WTC11 (cell line): ENCODE results near the gene LRRTM1. TPM values are rescaled to one million over a fixed set of nuclear protein-coding genes. Genes with fewer than 3 reads are reported as not detected.

ENCODE experiments used
- ATAC-seq: fragments of 200-7000 bp; cut with Tn5 transposase; 2 replicates; pipeline ENCODE4 v1.10.0; 2021; ENCODE audit warnings: mild to moderate bottlenecking, moderate library complexity
- CTCF ChIA-PET: fragments of 300-600 bp; sonication (Branson Sonifier 250); formaldehyde crosslinking; loops from one replicate; lab custom pipeline; 2021; ENCODE audit warnings: antibody characterized with exemption; lab: Charles Lee
- POLR2A ChIA-PET: fragments of 350-600 bp; sonication (Branson Sonifier 250); formaldehyde crosslinking; loops from one replicate; lab custom pipeline; 2021; ENCODE audit warnings: antibody characterized with exemption; lab: Charles Lee
- DNase-seq: peaks from one replicate; pipeline ENCODE4 v3.0.0; 2021; ENCODE audit warnings: low spot score
- H3K27ac Mint-ChIP-seq: 2 replicates; pipeline ENCODE4 v1.8.0; 2021; ENCODE audit warnings: mixed read lengths
- H3K27me3 Mint-ChIP-seq: 2 replicates; pipeline ENCODE4 v1.8.0; 2021; ENCODE audit warnings: low read depth, mild to moderate bottlenecking, moderate library complexity, mixed read lengths
- H3K36me3 Mint-ChIP-seq: 2 replicates; pipeline ENCODE4 v1.8.0; 2021; ENCODE audit warnings: mixed read lengths
- H3K4me1 Mint-ChIP-seq: 2 replicates; pipeline ENCODE4 v1.8.0; 2022; ENCODE audit warnings: mixed read lengths
- H3K4me3 Mint-ChIP-seq: 2 replicates; pipeline ENCODE4 v1.8.0; 2021; ENCODE audit warnings: mild to moderate bottlenecking, moderate library complexity, mixed read lengths
- H3K9me3 Mint-ChIP-seq: 2 replicates; pipeline ENCODE4 v1.8.0; 2021; ENCODE audit warnings: mixed read lengths
- CBFB ChIP-seq: sonication (generic); formaldehyde crosslinking; IDR thresholded peaks from 2 replicates; pipeline ENCODE4 v1.8.1; 2022; ENCODE audit warnings: mild to moderate bottlenecking, low read depth, missing genetic modification reagents
- CREB1 ChIP-seq: sonication (generic); formaldehyde crosslinking; IDR thresholded peaks from 2 replicates; pipeline ENCODE4 v1.8.0; 2023; ENCODE audit warnings: mild to moderate bottlenecking, missing genetic modification reagents
- FOXK1 ChIP-seq: sonication (generic); formaldehyde crosslinking; IDR thresholded peaks from 2 replicates; pipeline ENCODE4 v1.8.0; 2022; ENCODE audit warnings: mild to moderate bottlenecking, moderate library complexity, missing genetic modification reagents
- IRF2 ChIP-seq: sonication (generic); formaldehyde crosslinking; IDR thresholded peaks from 2 replicates; pipeline ENCODE4 v1.8.0; 2022; ENCODE audit warnings: low read depth, missing genetic modification reagents, borderline replicate concordance
- KAT7 ChIP-seq: sonication (generic); formaldehyde crosslinking; IDR thresholded peaks from 2 replicates; pipeline ENCODE4 v1.8.1; 2023; ENCODE audit warnings: missing genetic modification reagents, mild to moderate bottlenecking, borderline replicate concordance
- NFE2L1 ChIP-seq: sonication (generic); formaldehyde crosslinking; IDR thresholded peaks from 2 replicates; pipeline ENCODE4 v1.8.1; 2023; ENCODE audit warnings: missing genetic modification reagents
- RORB ChIP-seq: fragments of 250-450 bp; sonication (Bioruptor Pico); IDR thresholded peaks from 2 replicates; pipeline ENCODE4 v1.9.0; 2021; ENCODE audit warnings: mild to moderate bottlenecking
- TEAD1 ChIP-seq: sonication (generic); formaldehyde crosslinking; IDR thresholded peaks from 2 replicates; pipeline ENCODE4 v1.8.0; 2022; ENCODE audit warnings: mild to moderate bottlenecking, missing genetic modification reagents
- ZBTB21 ChIP-seq: sonication (generic); formaldehyde crosslinking; IDR thresholded peaks from 2 replicates; pipeline ENCODE4 v1.8.1; 2023; ENCODE audit warnings: mild to moderate bottlenecking, missing genetic modification reagents, borderline replicate concordance
- total RNA-seq: library from RNA; stranded (reverse); gene quantifications from 3 replicates; pipeline ENCODE4 v1.2.3, GENCODE V29; 2021
- TF ChIP-seq, protein P1 (sequence below): sonication (generic); formaldehyde crosslinking; IDR thresholded peaks from 2 replicates; pipeline ENCODE4 v1.8.1; 2022; ENCODE audit warnings: mild to moderate bottlenecking, missing genetic modification reagents, moderate library complexity, borderline replicate concordance
- TF ChIP-seq, protein P2 (sequence below): sonication (generic); formaldehyde crosslinking; IDR thresholded peaks from 2 replicates; pipeline ENCODE4 v1.8.1; 2022; ENCODE audit warnings: low read depth, mild to moderate bottlenecking, moderate library complexity, missing genetic modification reagents, borderline replicate concordance
- TF ChIP-seq, protein P3 (sequence below): fragments of 250-450 bp; sonication (Bioruptor Pico); IDR thresholded peaks from 2 replicates; pipeline ENCODE4 v1.9.0; 2021; ENCODE audit warnings: mild to moderate bottlenecking
- TF ChIP-seq, protein P4 (sequence below): sonication (generic); formaldehyde crosslinking; IDR thresholded peaks from 2 replicates; pipeline ENCODE4 v1.8.0; 2023; ENCODE audit warnings: missing genetic modification reagents, mild to moderate bottlenecking, borderline replicate concordance

The LRRTM1 gene
- total RNA-seq, 1 experiment from 2014 or later: 1.2 TPM

DNA sequence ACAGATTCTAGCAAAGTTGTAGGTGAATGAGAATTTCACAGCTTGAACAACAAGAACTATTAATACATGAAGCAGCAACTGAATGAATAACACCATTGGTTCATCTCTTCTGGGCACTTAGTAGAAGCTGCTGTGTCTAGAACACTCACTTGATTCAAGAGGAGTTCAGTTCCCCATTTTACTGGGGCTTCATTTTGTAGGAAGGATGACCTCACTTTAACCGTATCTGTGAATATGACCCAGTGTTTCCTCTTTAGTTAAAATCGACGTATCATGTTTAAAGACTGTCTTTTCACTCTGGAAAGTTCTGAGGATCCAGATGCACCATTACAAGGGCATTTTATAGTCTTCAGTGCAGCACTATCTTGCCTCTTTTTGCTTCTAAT, 47.8 kb downstream of the LRRTM1 start:
- no peaks in the 10 kb centered on the region for H3K36me3 Mint-ChIP-seq
- no peaks in the 10 kb centered on the region; the same call in 1 of the 2 replicates for H3K27me3 Mint-ChIP-seq
- no peak for DNase-seq
- no peak for TF ChIP-seq NFE2L1 (CRISPR knock-in tag)
- TF ChIP-seq RORB (CRISPR knock-in tag): no peak
- TF ChIP-seq FOXK1 (CRISPR knock-in tag): no peak
- TF ChIP-seq, protein P1, sequence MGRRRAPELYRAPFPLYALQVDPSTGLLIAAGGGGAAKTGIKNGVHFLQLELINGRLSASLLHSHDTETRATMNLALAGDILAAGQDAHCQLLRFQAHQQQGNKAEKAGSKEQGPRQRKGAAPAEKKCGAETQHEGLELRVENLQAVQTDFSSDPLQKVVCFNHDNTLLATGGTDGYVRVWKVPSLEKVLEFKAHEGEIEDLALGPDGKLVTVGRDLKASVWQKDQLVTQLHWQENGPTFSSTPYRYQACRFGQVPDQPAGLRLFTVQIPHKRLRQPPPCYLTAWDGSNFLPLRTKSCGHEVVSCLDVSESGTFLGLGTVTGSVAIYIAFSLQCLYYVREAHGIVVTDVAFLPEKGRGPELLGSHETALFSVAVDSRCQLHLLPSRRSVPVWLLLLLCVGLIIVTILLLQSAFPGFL (CRISPR knock-in tag): no peak
- TF ChIP-seq, protein P2, sequence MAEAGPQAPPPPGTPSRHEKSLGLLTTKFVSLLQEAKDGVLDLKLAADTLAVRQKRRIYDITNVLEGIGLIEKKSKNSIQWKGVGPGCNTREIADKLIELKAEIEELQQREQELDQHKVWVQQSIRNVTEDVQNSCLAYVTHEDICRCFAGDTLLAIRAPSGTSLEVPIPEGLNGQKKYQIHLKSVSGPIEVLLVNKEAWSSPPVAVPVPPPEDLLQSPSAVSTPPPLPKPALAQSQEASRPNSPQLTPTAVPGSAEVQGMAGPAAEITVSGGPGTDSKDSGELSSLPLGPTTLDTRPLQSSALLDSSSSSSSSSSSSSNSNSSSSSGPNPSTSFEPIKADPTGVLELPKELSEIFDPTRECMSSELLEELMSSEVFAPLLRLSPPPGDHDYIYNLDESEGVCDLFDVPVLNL: no peak
- TF ChIP-seq, protein P3, sequence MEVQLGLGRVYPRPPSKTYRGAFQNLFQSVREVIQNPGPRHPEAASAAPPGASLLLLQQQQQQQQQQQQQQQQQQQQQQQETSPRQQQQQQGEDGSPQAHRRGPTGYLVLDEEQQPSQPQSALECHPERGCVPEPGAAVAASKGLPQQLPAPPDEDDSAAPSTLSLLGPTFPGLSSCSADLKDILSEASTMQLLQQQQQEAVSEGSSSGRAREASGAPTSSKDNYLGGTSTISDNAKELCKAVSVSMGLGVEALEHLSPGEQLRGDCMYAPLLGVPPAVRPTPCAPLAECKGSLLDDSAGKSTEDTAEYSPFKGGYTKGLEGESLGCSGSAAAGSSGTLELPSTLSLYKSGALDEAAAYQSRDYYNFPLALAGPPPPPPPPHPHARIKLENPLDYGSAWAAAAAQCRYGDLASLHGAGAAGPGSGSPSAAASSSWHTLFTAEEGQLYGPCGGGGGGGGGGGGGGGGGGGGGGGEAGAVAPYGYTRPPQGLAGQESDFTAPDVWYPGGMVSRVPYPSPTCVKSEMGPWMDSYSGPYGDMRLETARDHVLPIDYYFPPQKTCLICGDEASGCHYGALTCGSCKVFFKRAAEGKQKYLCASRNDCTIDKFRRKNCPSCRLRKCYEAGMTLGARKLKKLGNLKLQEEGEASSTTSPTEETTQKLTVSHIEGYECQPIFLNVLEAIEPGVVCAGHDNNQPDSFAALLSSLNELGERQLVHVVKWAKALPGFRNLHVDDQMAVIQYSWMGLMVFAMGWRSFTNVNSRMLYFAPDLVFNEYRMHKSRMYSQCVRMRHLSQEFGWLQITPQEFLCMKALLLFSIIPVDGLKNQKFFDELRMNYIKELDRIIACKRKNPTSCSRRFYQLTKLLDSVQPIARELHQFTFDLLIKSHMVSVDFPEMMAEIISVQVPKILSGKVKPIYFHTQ (CRISPR knock-in tag): no peak
- TF ChIP-seq IRF2 (CRISPR knock-in tag): no peak
- TF ChIP-seq TEAD1: no peak
- no peak for TF ChIP-seq KAT7 (CRISPR knock-in tag)
- TF ChIP-seq, protein P4, sequence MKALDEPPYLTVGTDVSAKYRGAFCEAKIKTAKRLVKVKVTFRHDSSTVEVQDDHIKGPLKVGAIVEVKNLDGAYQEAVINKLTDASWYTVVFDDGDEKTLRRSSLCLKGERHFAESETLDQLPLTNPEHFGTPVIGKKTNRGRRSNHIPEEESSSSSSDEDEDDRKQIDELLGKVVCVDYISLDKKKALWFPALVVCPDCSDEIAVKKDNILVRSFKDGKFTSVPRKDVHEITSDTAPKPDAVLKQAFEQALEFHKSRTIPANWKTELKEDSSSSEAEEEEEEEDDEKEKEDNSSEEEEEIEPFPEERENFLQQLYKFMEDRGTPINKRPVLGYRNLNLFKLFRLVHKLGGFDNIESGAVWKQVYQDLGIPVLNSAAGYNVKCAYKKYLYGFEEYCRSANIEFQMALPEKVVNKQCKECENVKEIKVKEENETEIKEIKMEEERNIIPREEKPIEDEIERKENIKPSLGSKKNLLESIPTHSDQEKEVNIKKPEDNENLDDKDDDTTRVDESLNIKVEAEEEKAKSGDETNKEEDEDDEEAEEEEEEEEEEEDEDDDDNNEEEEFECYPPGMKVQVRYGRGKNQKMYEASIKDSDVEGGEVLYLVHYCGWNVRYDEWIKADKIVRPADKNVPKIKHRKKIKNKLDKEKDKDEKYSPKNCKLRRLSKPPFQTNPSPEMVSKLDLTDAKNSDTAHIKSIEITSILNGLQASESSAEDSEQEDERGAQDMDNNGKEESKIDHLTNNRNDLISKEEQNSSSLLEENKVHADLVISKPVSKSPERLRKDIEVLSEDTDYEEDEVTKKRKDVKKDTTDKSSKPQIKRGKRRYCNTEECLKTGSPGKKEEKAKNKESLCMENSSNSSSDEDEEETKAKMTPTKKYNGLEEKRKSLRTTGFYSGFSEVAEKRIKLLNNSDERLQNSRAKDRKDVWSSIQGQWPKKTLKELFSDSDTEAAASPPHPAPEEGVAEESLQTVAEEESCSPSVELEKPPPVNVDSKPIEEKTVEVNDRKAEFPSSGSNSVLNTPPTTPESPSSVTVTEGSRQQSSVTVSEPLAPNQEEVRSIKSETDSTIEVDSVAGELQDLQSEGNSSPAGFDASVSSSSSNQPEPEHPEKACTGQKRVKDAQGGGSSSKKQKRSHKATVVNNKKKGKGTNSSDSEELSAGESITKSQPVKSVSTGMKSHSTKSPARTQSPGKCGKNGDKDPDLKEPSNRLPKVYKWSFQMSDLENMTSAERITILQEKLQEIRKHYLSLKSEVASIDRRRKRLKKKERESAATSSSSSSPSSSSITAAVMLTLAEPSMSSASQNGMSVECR (CRISPR knock-in tag): no peak
- TF ChIP-seq CBFB: no peak
- TF ChIP-seq, all 79 proteins: peak for 0
- CTCF ChIA-PET: interaction anchor here (0.5 to 2.4 kb wide), 3 partner anchors 18 to 242 kb away, joined by 3 to 11 read pairs (median 4); no protein-coding TSS in a partner anchor
- Mint-ChIP-seq H3K4me1 (peaks cover 9% of the 10 kb centered on the region), H3K9me3 (no peaks in the 10 kb centered on the region), H3K27ac (no peak overlapping the region), H3K4me3 (no peak overlapping the region)
- POLR2A ChIA-PET: no interaction called here
- no peak for ATAC-seq

DNA sequence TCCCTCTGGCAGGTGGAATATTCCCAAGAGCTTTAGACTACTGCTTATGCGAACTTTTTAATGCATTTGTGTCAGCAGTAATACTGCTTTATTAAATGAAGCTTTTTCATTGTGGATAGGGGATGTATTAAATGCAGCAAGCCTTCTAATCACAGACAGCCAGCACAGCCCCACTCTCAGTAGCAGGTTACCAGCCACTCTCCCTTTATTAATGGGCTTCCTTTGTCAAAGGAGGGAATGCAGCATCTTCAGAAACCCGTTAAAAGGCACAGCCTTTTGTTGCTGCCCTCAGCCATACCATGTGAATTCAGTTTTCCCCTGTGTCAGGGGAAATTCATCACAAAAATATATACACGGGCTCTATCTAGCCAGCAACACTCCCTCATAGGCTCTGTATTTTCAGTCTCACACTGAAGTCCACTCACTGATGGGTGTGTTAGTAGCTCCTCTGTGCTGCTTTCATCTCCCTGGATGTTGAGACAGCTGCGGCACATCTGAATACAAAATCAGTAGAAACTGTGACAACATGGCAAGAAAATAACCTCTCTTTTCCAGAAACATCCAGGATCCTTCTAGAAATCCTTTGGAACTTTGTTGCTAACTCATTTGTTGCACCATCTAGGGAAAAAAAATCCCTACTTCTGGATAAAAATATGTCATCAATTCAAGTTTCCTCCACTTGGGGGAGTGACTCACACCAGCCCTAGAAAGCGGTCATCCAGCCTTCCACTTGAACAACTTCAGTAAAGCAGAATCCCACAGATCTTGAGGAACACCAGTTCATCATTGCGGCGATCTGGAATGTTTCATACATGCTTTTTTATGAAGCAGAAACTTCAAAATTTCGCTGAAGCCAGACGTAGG, 48.4 kb downstream of the LRRTM1 start:
- Mint-ChIP-seq H3K27me3 (no peaks in the 10 kb centered on the region; the same call in 1 of the 2 replicates), H3K9me3 (peaks cover under 1% of the 10 kb centered on the region; the same call in 1 of the 2 replicates), H3K4me3 (no peak overlapping the region), H3K4me1 (peaks cover 9% of the 10 kb centered on the region), H3K36me3 (no peaks in the 10 kb centered on the region), H3K27ac (no peak overlapping the region)
- POLR2A ChIA-PET: no interaction called here
- CTCF ChIA-PET: interaction anchor here (0.5 to 2.4 kb wide), 10 partner anchors 8 to 243 kb away, joined by 3 to 11 read pairs (median 3); no protein-coding TSS in a partner anchor
- peak; percentile 85 for ATAC-seq
- TF ChIP-seq TEAD1 (no peak), IRF2 (CRISPR knock-in tag) (no peak), ZBTB21 (no peak), RORB (CRISPR knock-in tag) (no peak), CREB1 (CRISPR knock-in tag) (no peak)
- TF ChIP-seq, protein P2: no peak
- TF ChIP-seq, protein P1 (CRISPR knock-in tag): no peak
- peak; percentile 13 for DNase-seq
